Subcutaneous adipose tissue (tissue), 4 donors: Measurements from ENCODE around the gene DAB2IP. TPM values are rescaled to one million over a fixed set of nuclear protein-coding genes. Genes with fewer than 3 reads are reported as not detected.

Experiments used
- total RNA-seq, 4 donors: library from RNA; depleted of rRNA; stranded (reverse); fragments of >200 nt; gene quantifications; one replicate each; pipeline ENCODE4 v1.1.0, GENCODE V29; 2016
- TF ChIP-seq, protein P1 (sequence below): fragments of 450-650 bp; IDR thresholded peaks from one replicate; pipeline ENCODE4 v1.5.1; 2016; ENCODE audit warnings: low read depth, mild to moderate bottlenecking, control low read depth, antibody characterized with exemption, moderate library complexity

The DAB2IP gene
- total RNA-seq, 4 donors from 2014 or later, result 6.3 to 57.5 (median 32.8) TPM

GRCh38 chr9:121820286-121821005, 169.0 kb downstream of the DAB2IP start:
- TF ChIP-seq, protein P1, sequence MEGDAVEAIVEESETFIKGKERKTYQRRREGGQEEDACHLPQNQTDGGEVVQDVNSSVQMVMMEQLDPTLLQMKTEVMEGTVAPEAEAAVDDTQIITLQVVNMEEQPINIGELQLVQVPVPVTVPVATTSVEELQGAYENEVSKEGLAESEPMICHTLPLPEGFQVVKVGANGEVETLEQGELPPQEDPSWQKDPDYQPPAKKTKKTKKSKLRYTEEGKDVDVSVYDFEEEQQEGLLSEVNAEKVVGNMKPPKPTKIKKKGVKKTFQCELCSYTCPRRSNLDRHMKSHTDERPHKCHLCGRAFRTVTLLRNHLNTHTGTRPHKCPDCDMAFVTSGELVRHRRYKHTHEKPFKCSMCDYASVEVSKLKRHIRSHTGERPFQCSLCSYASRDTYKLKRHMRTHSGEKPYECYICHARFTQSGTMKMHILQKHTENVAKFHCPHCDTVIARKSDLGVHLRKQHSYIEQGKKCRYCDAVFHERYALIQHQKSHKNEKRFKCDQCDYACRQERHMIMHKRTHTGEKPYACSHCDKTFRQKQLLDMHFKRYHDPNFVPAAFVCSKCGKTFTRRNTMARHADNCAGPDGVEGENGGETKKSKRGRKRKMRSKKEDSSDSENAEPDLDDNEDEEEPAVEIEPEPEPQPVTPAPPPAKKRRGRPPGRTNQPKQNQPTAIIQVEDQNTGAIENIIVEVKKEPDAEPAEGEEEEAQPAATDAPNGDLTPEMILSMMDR, result no peak

- TF ChIP-seq, protein P1, result no peak
Measured at GRCh38 chr9:121821326-121821725, 169.9 kb downstream of the DAB2IP start.

- TF ChIP-seq, protein P1, result no peak
Measured at GRCh38 chr9:121822093-121823085, 171.0 kb downstream of the DAB2IP start.

DNA sequence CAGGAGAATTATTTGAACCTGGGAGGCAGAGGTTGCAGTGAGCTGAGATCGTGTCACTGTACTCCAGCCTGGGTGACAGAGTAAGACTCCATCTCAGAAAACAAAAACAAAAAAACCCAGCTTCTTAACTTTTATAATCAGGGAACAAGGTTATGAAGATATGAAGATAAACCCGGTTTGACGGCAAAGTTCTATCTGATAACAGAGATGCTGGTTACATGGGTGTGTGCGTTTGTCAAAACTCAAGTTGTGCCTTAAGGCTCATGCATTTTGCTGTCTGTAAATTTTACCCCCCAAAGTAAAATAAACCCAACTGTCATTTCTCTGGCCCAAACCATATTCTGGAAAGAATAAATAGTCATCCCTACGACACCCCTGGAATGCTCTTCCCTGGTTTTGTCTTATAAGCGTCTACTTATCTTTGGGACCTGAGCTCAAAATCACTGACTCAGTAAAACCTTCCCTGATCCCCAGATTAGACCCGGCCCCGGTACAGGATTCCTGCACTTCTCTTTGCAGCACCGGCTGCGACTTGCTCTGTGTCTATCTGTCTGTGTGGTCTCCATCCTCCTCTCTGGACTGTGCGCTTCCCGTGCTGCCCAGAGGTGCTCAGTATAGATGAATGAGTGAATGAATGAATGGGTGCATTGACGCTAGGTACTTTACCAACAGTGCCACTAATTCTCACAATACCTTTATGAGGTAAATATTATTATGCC, 172.2 kb downstream of the DAB2IP start:
- TF ChIP-seq, protein P1, result no peak

- TF ChIP-seq, protein P1, result no peak
Measured at GRCh38 chr9:121824651-121825030, 173.2 kb downstream of the DAB2IP start.

DNA sequence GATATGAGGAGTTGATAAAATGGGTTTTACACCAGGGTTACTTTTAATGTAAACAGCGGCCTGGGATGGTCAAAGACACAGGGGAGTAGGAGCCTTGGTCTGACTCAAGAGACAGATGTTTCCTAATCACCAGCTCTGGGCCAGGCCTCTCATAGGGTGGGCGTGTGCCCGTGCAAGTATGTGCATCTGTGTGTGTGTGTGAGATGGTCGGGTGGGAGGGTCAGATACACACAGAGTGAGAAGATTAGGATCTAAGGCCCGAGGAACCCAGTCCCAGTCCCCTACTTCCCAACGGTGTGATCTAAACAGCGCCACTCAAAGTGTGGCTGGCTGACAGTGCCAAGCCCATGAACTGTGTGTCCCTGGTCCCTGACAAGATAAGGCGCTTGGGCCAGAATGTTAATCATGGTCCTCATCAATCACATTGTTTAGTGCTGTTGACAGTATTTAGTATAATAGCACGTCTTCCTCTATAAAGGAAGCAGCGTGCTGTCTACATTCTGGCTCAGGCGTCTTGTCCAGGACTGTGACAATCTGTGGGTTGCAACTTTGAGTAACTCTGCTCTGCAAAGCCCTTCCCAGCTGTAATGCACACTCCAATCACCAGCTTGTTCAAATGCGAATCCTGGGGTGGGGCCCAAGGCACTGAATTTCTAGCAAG, 173.7 kb downstream of the DAB2IP start:
- TF ChIP-seq, protein P1, result no peak
